OCI-LY7 (cell line): ENCODE data around the gene NDUFA12. TPM values are rescaled to one million over a fixed set of nuclear protein-coding genes. Genes with fewer than 3 reads are reported as not detected.

ENCODE experiments used
- BruUV-seq: library from RNA; stranded (reverse); fragments of 400-500 nt; replicated peaks from 2 replicates; lab custom pipeline; 2021; lab: Mats Ljungman, UMichigan
- CTCF ChIA-PET: fragments of 300-600 bp; sonication (Branson Sonifier 250); formaldehyde crosslinking; loops from one replicate; lab custom pipeline; 2022; ENCODE audit warnings: antibody characterized with exemption; ENCODE audit not compliant: unreplicated experiment; lab: Charles Lee
- POLR2A ChIA-PET: fragments of 300-600 bp; sonication (Branson Sonifier 250); formaldehyde crosslinking; loops from one replicate; lab custom pipeline; 2022; ENCODE audit warnings: antibody characterized with exemption; lab: Charles Lee
- DNase-seq: peaks from one replicate; pipeline ENCODE4 v3.0.0-alpha.2; 2015; ENCODE audit warnings: low spot score
- H2AFZ ChIP-seq: fragments of 200-600 bp; sonication (generic), shearing (Covaris generic); 2 replicates; pipeline ENCODE4 v1.6.1; 2014; ENCODE audit warnings: mild to moderate bottlenecking, antibody characterized with exemption, low read length, moderate library complexity
- H3K27ac ChIP-seq: fragments of 200-600 bp; sonication (generic); 2 replicates; pipeline ENCODE4 v1.5.1; 2014; ENCODE audit warnings: mixed run types, low read depth, mild to moderate bottlenecking, moderate library complexity, low read length, inconsistent platforms; ENCODE audit not compliant: poor library complexity, severe bottlenecking
- H3K36me3 ChIP-seq: fragments of 200-600 bp; sonication (generic); 2 replicates; pipeline ENCODE4 v1.6.1; 2014; ENCODE audit warnings: mild to moderate bottlenecking, antibody characterized with exemption, low read length, moderate library complexity, mixed read lengths; ENCODE audit not compliant: insufficient read depth
- H3K4me1 ChIP-seq: fragments of 200-600 bp; sonication (generic); 2 replicates; pipeline ENCODE4 v1.5.1; 2014; ENCODE audit warnings: mild to moderate bottlenecking, low read length; ENCODE audit not compliant: insufficient read depth, poor library complexity, severe bottlenecking
- H3K4me2 ChIP-seq: fragments of 200-600 bp; sonication (generic); 2 replicates; pipeline ENCODE4 v1.6.1; 2014; ENCODE audit warnings: mild to moderate bottlenecking, low read length
- H3K4me3 ChIP-seq: fragments of 200-600 bp; sonication (generic); 2 replicates; pipeline ENCODE4 v1.5.1; 2014; ENCODE audit warnings: mild to moderate bottlenecking, low read depth, low read length; ENCODE audit not compliant: poor library complexity, severe bottlenecking
- H3K79me2 ChIP-seq: fragments of 200-600 bp; sonication (generic); 2 replicates; pipeline ENCODE4 v1.6.1; 2016; ENCODE audit warnings: low read depth, mild to moderate bottlenecking, low read length, moderate library complexity, mixed read lengths; ENCODE audit not compliant: insufficient read depth
- H3K9me2 ChIP-seq: fragments of 200-600 bp; sonication (generic); 2 replicates; pipeline ENCODE4 v1.6.1; 2016; ENCODE audit warnings: mild to moderate bottlenecking, low read length, mixed read lengths; ENCODE audit not compliant: insufficient read depth
- H3K9me3 ChIP-seq: fragments of 200-600 bp; sonication (generic); 2 replicates; pipeline ENCODE4 v1.6.1; 2014; ENCODE audit warnings: mild to moderate bottlenecking, mixed run types, low read length, mixed read lengths
- H4K20me1 ChIP-seq: fragments of 200-600 bp; sonication (generic); 2 replicates; pipeline ENCODE4 v1.6.1; 2014; ENCODE audit warnings: mild to moderate bottlenecking, antibody characterized with exemption, low read length, moderate library complexity, mixed read lengths; ENCODE audit not compliant: insufficient read depth
- CTCF ChIP-seq: fragments of 200-600 bp; sonication (generic); conservative IDR thresholded peaks from 2 replicates; pipeline ENCODE4 v1.5.1; 2014; ENCODE audit warnings: mild to moderate bottlenecking, antibody characterized with exemption, low read length, moderate library complexity, mixed read lengths
- EZH2phosphoT487 ChIP-seq: fragments of 200-600 bp; sonication (generic); IDR thresholded peaks from 2 replicates; pipeline ENCODE4 v1.6.1; 2018; ENCODE audit warnings: low read depth, borderline replicate concordance, mild to moderate bottlenecking, mixed run types, antibody characterized with exemption, low read length, moderate library complexity, mixed read lengths
- intact Hi-C: fragments of 100-400 bp; cut with micrococcal nuclease; formaldehyde crosslinking; loops from one replicate; pipeline ENCODE4 v1.10.0; 2022; ENCODE audit not compliant: unreplicated experiment
- total RNA-seq, 2 experiments: library from RNA; depleted of rRNA in 1 of 2; stranded (reverse); fragments of >200 nt in 1 of 2; shearing (Covaris generic) in 1 of 2; gene quantifications; 2 replicates each; pipeline ENCODE4 v1.2.3, GENCODE V29; 2014 to 2022

The NDUFA12 gene
- total RNA-seq, 2 experiments from 2014 or later, result 127 to 147 TPM

- TF ChIP-seq EZH2phosphoT487, result no peak
- TF ChIP-seq CTCF, result no peak
- Histone ChIP-seq H3K9me2 (no peaks in the 10 kb centered on the region), H3K4me2 (no peak overlapping the region), H3K79me2 (no peaks in the 10 kb centered on the region), H3K27ac (no peak overlapping the region), H3K9me3 (no peaks in the 10 kb centered on the region), H3K4me3 (no peak overlapping the region), H3K36me3 (no peaks in the 10 kb centered on the region), H3K4me1 (peaks cover 6% of the 10 kb centered on the region), H2AFZ (no peak overlapping the region), H4K20me1 (no peaks in the 10 kb centered on the region)
- DNase-seq, result no peak
- intact Hi-C loops, result no loop called here
- POLR2A ChIA-PET, result interaction anchor here (0.6 kb wide), 1 partner anchor 34 kb away, joined by 4 read pairs; no protein-coding TSS in a partner anchor
- CTCF ChIA-PET, result no interaction called here
- no TSS peak for BruUV-seq
Observed at GRCh38 chr12:94948232-94948810, 55.2 kb downstream of the NDUFA12 start.

- H4K20me1 ChIP-seq, result no peaks in the 10 kb centered on the region
- no peaks in the 10 kb centered on the region for H3K9me3 ChIP-seq
- no TSS peak for BruUV-seq
- no peaks in the 10 kb centered on the region for H3K79me2 ChIP-seq
- no peak for DNase-seq
- H3K4me3 ChIP-seq, result no peak overlapping the region
- H3K4me2 ChIP-seq, result no peak overlapping the region
- H3K27ac ChIP-seq, result no peak overlapping the region
- POLR2A ChIA-PET, result interaction anchor here (0.6 to 0.9 kb wide), 2 partner anchors 10 to 64 kb away, joined by 3 read pairs; no protein-coding TSS in a partner anchor
- TF ChIP-seq EZH2phosphoT487 (no peak), CTCF (no peak)
- H3K9me2 ChIP-seq, result no peaks in the 10 kb centered on the region
- CTCF ChIA-PET, result no interaction called here
- peaks cover 6% of the 10 kb centered on the region for H3K4me1 ChIP-seq
- no peak overlapping the region for H2AFZ ChIP-seq
- H3K36me3 ChIP-seq, result no peaks in the 10 kb centered on the region
- intact Hi-C loops, result no loop called here
Observed at GRCh38 chr12:94942663-94943062, 60.8 kb downstream of the NDUFA12 start.

- H3K36me3 ChIP-seq, result no peaks in the 10 kb centered on the region
- POLR2A ChIA-PET, result interaction anchor here (0.6 kb wide), 2 partner anchors 28 to 40 kb away, joined by 3 read pairs; no protein-coding TSS in a partner anchor
Observed at GRCh38 chr12:94941440-94941862, 62.0 kb downstream of the NDUFA12 start.

More at GRCh38 chr12:94941440-94941862, 62.0 kb downstream of the NDUFA12 start:
- intact Hi-C loops, result no loop called here
- CTCF ChIA-PET, result no interaction called here
- no peaks in the 10 kb centered on the region for H4K20me1 ChIP-seq
- no peak for DNase-seq
- H2AFZ ChIP-seq, result no peak overlapping the region
- no peak overlapping the region for H3K4me2 ChIP-seq
- H3K4me1 ChIP-seq, result peaks cover 6% of the 10 kb centered on the region
- BruUV-seq, result no TSS peak
- no peaks in the 10 kb centered on the region for H3K9me2 ChIP-seq
- H3K79me2 ChIP-seq, result no peaks in the 10 kb centered on the region
- no peak overlapping the region for H3K27ac ChIP-seq
- no peak for TF ChIP-seq EZH2phosphoT487
- no peak for TF ChIP-seq CTCF
- no peaks in the 10 kb centered on the region for H3K9me3 ChIP-seq
- H3K4me3 ChIP-seq, result no peak overlapping the region
